Stimulated activated CD8-positive, alpha-beta memory T cell treated with anti-CD3 and anti-CD28 coated beads, Interleukin-7, amount 100 ng/mL, for 1 hour (primary cell): ENCODE results near the gene MRAS.
"Not testable (repeated sequence)": the region's sequence is repeated elsewhere in the genome, so short reads cannot be mapped to it uniquely, and the experiment has no call there.

Experiments
- DNase-seq, 2 donors: peaks; one replicate each; pipeline ENCODE4 v3.0.0-alpha.2; 2020; ENCODE audit warnings: low read depth in 2 of 2

MRAS gene

DNA sequence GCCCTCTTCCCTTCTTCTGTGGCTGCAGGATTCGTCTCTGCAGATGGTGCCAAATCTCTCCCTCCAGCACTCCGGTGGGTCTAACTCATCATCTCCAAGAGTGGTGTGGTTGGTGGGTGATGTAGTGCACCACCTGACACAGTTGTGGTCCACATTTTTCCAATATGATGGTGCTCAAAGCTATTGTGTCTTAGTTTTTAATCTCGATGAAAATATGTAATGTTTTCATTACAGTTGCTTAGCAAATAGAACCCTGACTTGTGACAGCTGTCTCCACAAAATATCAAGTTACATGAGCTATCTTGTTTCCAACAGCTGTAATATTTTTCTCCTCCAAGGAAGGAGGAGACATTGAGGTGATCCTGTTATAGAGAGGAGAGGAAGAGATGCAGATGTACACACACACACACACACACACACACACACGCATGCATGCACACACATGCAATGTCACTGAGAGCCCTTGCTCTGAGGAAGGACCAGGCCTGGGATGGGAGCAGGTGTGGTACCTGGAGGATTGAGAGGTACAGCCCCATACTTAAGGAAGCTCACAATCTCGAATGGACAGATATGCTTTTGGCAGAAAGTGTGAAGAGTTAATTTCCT is 70.3 kb downstream of the MRAS start:
- no peak for DNase-seq

DNA sequence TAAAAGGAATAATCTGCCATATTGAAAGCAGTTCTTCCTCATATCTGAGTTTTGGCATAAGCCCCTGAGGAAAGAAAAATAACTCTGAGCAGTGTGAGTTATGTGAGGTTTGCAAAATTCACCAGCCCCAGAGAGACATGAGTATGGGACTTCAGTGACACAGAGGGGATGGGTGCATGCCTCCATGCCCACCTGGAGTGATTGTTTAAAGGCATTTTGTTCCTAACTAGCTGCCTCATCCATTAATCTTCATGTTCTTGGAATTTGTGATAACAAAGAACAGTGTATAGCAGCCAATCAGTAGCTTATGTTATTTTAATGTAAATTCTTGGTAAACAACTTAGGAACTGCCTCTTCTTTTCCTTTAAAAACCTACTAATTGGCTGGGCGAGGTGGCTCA is 74.9 kb downstream of the MRAS start:
- no peak for DNase-seq

DNA sequence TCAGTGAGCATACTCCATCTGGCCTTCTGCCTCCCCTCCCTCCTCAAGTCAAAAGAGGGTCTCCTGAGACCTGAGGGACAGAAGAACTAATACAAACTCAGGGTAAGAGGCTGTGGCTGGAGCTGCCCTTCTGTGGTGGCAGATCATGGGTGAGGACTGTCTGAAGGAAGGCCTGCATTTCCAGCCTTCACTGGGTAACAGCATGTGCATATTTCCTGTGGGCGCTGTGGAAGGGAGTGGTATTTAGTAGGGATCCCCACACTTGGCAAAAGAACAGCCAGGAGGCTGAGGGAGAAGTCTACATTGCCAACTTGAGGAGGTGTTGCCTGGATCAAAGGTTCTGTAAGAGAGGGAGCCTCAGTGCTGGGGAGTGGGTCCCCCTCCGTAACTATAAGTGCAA is 75.9 kb downstream of the MRAS start:
- DNase-seq = no peak

DNA sequence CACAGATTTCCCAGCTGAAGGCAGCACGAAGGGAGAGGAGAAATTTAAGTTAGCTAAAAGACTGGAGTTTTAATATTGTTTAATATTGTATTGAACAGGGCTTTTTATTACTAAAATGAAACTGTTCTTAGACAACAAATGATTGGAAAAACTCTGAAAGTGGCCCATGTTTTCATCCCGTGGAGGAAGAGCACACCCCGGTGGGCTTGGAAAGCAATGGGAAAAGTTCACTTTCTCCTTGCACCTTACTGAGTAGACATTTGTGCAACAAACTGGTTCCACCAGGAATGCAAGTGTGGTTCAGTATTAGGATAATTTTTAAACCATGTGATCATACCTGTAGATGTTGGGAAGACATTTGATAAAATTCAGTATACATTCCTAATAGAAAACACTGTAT is 77.8 kb downstream of the MRAS start:
- DNase-seq = no peak

DNA sequence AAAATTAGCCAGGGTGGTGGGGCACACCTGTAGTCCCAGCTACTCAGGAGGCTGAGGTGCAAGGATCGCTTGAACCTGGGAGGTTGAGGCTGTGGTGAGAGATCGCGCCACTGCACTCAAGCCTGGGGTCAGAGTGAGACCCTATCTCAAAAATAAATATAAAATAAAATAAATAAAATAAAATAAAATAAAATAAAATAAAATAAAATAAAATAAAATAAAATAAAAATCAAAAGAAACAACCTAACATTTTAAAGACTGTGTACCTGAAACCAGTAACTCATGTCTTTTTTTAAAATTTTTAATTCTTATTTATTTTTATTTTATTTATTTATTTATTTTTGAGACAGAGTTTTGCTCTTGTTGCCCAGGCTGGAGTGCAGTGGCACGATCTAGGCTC is 78.4 kb downstream of the MRAS start:
- DNase-seq = not testable (repeated sequence)

DNA sequence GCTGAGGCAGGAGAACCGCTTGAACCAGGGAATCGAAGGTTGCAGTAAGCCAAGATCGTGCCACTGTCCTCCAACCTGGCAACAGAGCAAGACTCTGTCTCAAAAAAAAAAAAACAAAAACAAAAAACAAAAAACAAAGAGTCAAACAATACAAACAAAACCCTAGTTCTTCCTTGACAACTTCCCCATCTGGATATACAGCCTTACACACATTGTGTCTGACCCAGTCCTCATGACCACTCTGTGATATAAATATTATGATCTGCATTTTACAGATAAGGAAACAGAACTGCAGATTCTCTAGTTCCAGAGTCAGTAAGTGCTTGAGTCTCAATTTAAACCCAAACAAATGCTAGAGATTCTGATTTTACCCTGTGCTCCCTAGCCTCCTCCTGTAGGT is 81.3 kb downstream of the MRAS start:
- no peak for DNase-seq

DNA sequence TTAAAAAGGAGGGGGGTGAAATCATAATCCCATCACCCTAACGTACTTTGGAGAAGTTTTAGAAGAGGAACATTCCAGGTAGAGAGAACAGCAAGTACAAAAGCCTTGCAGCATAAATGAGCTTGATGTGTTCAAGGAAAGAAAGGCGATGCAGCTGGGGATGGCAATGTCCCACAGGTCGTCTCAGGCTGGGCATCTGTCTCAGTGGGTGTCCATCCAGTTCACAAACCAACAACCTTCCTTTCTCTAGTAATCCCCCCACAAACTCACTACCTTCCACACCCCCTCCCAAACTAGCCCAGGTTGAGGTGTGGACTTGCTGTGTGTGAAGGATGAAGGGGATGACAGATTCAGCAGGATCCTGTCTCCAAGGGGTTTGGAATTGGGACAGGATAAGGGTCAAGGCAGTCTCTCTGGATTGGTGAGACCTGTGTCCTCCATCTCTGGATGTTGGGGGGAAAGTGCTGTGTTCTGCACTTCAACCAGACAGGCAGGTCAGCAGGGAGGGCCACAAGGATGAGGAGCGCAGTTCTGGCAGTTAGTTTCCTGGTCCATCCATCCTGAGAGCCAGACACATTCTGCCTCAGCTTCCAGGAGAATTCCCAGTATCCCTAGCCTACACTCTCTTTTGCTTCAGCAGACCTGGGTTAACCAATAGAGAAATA is 84.3 kb downstream of the MRAS start:
- no peak for DNase-seq

DNA sequence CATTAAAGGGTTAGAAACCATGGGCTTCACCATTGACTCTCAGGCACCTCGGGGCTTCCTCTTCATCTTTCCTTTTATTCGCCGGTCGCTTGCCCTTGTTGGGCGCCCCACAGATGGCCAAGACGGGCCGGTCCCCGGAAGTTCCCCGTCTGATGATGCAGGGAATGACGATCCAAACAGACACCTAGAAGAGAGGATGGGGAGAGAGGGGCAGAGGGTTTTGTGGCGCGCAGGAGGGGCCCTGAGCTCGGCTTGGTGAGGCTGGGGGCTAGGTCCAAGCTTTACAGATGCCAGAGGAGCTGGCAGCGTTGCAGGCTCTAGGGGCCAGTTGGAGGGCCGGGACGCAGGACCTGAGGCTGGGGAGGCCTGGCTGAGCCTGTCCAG is 85.5 kb downstream of the MRAS start:
- DNase-seq = no peak

DNA sequence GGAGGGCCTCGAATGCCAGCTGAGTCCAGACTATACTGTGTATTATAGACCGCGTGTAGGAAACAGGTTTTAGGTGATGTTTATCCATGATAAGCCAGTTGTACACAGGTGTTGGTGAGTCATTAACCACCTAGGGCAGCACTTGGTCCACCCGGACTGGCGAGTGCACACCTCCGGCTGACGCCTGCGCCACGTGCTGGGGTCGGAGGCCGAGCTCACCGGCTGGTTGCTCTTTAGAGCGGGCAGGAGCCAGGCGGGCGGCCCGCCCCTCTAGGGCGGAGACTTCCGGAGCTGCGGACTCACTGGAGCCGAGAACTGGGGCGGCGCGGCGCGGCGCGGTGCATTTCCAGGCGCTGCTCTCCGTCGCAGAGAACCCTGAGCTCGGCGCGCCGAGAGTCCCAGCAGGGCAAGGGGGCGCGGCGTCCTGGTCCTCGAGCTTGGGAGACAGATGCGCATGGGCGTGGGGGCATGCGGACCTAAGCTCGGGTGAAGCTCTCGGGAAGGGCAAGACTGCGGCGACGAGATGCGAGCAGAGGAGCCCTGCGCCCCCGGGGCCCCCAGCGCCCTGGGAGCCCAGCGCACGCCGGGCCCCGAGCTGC is 86.0 kb downstream of the MRAS start, which contains the start of gene ESYT3:
ESYT3 (plus strand) TSS at position 341 of the 599 bp plus-strand sequence; CDS start at position 524, 183 bp downstream.
- no peak for DNase-seq

DNA sequence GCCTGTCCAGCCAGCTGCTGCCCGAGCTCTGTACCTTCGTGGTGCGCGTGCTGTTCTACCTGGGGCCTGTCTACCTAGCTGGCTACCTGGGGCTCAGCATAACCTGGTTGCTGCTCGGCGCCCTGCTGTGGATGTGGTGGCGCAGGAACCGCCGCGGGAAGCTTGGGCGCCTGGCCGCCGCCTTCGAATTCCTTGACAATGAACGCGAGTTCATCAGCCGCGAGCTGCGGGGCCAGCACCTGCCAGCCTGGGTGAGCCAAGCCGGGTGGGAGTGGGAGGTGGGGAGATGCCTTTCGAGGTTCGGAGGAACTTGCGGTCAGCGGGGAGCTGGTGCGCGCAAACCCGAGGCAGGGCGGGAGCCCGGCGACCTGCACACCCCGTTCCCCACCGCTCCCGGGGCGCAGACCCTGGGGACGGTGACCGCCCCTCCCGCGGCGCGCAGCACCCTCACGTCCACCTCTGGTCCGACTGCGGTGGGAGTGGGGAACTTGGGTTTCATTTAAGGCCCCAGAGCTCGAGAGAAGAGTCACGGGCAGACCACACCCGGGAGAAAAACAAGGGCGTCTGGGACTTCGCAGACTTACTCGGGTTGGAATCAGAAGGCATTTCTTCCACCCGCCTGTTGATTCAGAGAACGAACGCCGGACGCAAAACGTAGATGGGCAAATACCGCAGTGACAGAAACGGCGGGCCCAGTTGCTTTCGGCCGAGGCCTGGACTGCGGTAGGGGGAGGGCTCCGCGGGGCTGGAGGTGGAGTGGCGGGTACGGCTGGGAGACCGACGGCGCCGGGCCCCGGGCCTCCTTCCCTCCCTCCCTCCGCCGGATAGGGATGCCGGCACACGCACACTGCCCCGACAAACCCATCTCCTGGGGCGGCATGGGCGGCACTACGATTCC is 86.7 kb downstream of the MRAS start:
- DNase-seq = no peak

DNA sequence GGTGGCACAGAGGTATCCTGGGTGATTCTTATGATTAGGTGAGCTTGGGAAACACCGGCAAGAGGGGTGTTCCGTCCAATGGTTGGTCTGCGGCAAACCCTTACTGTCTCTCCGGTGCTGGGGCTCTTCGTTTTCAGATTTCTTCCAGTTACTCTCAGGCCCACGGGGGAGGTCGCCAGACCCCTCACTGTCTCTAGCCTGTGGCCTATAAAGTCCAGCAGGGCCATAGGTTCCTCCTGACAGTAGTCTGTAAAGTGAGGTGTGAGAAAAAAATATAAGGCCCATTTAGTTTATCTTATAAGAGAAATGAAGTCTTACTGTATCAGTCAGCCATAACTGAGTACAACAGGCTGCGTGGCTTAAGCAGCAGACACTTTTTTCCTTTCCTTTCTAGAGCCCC is 87.5 kb downstream of the MRAS start:
- no peak for DNase-seq

DNA sequence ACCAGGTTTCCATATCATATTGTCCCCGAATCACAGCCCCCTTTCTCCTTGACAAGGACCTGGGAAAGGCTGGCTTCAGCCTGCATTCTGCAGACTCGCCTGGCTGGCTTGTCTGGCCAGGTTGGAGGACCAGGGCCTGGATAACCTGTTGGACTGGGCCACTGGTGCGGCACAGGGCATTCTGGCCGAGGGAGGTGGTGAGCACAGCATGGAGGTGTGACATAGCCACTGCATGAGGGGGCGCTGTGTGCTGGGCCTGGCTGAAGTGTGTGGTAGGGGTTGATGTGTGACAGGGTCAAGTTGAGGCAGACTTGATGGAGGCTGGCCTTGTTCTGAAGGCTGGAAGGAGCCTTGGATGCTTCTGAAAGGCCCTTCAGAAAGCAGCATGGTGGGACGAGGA is 88.9 kb downstream of the MRAS start:
- DNase-seq = no peak

DNA sequence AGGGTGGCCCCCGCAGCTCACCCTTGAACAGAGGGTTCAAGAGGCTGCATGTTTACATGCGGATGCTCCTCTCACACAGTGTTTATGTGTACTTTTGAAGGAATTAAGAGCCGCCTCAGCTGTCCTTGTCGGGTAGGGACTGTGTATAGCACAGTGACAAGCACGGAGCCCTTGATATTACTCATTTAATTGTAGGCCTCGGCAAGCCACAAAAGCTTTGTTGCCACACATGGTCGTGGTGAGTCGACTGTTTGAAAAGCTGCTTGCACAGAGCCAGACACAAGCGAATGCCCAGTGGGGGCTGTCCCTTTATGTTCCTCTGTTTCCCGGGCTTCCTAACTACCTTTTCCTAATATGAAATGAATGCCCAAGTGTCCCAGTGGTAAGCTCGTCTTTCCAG is 90.5 kb downstream of the MRAS start:
- DNase-seq = no peak

DNA sequence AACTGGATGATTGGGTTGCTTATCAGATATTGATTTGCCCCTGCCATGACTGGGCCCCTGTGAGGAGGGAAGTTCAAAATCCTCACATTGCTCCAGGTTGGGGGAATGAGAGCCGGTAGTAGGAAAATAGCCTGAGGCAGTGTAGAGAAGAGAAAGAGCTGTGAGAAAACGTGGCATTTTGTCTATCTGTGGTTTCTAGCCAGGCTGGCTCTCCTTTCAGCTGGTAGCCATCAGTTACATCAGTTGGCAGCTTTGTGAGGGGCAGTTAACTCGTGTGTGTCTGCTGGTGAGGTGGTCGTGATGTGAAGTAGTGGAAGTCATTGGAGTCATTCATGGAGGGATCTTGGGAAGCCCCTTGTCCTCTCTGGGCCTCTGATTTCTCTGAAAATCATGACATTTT is 91.3 kb downstream of the MRAS start:
- no peak for DNase-seq

DNA sequence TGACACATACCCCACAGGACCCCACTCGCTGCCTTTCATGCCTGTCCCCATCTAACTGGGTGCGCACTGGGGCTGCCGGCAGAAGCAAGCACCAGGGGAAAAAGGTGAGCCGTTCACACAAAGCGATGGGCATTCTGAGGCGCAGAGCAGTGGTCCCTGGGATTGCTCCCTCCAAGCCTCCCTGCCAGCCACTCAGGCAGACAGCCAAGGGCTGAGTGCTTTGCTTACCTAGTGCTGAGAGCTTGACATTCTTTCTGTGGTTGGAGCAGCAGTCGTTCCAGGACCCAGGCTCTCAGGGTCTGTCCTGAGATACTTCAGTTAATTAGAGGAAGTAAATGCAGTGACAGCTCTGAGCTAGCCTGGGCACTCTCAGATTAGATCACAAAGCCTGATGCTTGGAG is 91.7 kb downstream of the MRAS start:
- no peak for DNase-seq

DNA sequence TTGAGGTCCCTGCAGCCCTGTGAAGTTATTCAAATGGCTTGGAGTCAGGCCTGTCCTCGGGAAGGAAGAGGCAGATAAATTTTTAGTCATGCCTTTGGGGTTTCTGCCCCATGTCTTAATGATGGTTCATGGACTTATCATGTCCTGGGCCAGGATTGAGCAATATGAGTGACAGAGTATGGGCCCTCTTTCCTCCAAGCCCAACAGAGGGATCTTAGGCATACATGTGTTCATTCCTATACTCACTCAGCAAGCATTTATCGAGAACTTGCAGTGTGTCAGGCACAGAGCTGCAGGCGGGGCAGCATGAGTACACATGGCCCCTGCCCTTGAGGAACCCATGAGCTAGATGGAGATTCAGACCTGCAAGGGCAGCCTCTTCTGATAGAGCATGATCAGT is 92.2 kb downstream of the MRAS start:
- DNase-seq = no peak

DNA sequence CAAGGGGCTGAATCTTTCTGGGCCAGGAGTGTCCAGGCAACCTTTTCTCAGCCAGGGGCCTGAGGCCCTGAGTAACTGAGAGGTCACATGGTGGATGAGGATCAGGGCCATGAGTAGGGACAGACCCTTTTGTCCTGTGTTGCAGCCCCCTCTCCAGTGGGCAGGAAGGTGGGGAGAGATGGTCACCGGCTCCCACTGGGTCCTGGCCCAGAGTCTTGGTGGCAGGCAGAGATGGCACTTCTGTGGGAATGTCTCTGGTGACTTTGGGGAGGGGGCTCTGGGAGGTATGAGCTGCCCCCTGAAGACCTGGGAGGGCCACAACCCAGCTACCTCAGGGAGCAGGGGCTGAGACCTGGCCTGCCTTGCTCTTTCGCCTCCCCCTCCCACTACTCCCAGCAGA is 92.9 kb downstream of the MRAS start:
- DNase-seq = no peak

DNA sequence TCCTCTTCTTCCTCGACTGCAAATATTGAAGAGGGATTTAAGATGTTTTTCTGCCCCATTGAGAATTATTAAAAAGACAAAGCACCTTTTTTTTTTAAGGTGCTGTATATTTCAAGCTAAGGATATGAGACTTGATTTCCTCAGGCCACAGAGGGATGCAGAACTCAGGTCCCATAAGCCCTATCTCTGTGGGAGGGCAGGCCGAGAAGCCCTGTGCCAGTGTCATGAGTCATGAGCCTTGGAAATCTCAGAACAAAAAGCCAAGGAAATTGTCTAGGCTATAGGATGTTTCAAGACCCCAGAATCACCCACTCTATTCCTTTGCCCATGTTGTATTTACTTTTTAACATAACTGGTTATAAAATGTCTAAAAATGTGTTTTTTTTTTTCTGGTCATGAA is 93.4 kb downstream of the MRAS start:
- DNase-seq = no peak

DNA sequence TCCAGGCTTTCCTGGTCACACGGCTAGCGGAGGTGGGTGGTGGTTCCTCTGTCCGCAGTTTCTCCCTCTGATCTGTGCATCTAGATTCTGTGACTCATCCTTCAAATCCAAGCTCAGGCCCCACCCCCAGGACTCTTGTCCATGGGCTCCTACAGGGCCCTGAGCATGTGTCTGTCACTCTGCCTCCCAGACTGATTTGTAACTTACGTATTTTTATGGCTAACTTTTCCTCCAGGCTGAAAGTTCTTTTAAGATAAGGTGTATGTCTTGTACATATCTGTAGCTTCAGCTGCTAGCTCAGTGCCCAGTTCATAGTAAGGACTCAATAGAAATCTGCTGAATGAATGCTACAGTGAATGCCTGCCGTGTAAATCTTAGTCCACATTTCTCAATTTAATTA is 94.1 kb downstream of the MRAS start:
- no peak for DNase-seq

DNA sequence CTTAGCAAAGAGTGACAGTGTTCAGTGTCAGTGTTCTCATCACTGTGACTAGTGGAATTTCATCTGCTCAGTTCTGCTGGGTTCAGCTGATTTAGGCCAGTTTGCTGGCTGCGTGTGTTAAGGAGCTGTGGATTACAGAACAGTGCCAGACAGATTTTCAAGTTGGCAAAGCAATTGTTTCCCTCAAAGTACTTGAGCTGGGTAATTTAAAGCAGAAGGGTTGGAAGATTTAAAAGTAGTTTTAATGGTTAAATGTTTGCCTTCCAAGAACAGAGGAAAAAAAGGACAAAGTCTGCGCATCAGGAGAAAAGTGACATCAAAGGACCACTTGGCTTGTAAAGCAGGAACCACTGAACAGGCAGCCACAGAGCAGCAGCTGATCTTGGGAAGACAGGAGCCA is 94.7 kb downstream of the MRAS start:
- no peak for DNase-seq

DNA sequence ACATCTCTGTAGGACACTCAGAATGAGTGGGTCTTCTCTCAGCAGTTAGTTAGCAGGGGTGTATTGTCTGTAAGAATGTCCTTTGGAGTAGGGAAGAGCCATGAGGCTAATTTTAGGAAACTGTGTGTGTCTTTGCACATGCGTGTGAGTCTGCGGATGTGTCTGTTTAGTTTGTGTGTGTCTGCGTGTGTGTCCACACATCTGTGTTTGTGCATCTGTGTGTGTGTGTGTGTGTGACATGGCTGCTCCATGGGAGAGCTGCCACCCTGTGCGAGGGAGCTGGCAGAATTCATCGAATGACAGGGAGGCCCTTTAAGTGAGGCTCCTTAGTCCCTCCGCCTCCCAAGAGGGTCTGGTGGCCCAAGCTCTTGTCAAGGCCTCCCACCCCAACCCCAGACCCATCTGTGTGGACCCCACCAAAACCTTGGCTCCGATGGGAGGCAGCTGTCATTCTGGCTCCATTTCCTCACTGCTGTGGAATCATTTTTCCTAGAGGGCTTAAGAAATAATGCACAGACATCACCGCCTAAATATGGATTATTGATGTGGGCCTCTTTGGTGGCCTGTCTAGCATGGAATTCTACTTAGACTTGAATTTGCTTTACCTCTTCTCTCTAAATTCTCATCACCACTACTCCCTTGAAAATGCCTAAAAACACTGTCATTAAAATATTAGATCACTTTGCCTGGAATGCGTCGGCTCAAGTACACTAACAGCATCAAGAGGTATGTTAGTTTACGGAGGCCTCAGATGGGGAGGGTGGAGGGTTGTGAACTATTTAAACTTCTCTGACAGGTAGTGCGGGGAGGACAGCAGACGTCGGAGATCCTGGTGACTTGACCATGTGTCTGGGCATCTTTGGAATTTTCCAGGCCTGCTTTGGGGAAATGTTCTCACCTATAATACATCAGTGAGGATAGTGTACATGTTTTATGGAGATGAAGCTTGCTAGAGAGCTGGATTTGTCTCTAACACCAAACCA is 95.4 kb downstream of the MRAS start:
- no peak for DNase-seq
